ENCODE measurements around the gene ODAD3.
"Not testable (repeated sequence)": the region's sequence is repeated elsewhere in the genome, so short reads cannot be mapped to it uniquely, and the experiment has no call there.

Gene ODAD3

DNA sequence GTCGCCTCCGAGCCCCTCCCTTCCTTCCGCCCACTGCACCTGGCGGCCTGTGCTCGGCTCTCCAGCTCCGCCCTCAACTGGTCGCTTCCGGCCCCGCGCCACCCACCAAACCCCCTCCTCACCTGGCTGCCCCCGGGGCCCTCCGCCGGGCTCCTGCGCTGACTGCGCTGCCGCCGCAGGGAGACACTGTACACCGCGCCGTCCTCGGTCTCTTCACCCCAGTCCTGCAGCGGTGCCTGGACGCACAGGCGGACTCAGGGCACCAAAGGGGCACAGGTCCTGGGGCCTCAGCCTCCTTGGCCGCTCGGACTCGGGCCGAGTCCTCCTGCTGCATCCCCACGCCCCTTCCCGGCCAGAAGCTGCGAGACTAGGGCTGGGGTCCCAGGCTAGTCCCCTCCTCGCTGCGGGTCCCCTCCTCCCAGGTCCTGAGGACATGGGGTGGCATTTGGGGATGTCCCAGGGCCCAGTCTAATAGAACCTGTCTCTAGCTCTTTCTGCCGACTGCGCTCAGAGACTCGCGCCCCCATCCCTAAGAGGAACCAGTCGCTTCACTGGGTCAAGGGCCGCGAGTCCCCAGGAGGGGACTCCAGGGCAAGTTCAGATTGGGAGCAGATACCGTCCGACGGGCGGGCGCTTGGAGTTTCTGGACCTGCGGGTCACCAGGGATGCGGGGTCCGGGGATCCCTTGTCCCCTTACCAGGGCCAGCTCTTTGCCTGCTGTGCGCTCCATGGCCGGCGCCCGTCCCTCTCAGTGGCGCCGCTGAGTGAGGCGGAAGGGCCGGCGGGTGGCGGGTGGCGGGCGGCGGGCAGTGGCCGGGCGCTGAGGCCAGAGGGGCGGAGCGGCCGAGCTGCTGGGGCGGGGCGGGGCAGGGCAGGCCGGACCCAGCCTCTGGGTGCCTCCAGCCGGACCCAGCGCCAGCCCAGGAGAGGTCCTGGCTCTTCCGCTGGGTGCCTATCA lies 16.1 kb downstream of the ODAD3 start, which contains the start of gene RGL3:
Gene RGL3 (minus strand): TSS at position 766 of the 958 bp plus-strand sequence. CDS start 36 bp downstream, at position 730.
- H3K9me3 ChIP-seq (ENCODE audit: control insufficient read depth in 2 of 2, low read length in 2 of 2), result no peaks in the 10 kb centered on the region
- H3K27ac ChIP-seq (ENCODE audit: low read length), result no peak within 1 kb of the TSS
- no peaks in the 10 kb centered on the region for H3K36me3 ChIP-seq (ENCODE audit: control insufficient read depth in 2 of 2, insufficient read depth in 2 of 2, low read length in 2 of 2)
- H3K4me1 ChIP-seq (ENCODE audit: control insufficient read depth, insufficient read depth, low read length), result peaks cover 19% of the 10 kb centered on the region
- H3K4me3 ChIP-seq (ENCODE audit: low read length in 2 of 2), result peak within 1 kb of the TSS in 1 of 2 donors; percentile 62
- H3K27me3 ChIP-seq (ENCODE audit: control insufficient read depth in 1 of 2, insufficient read depth in 2 of 2, low read length in 2 of 2), result peaks cover 50 to 54% of the 10 kb centered on the region in 2 donors
- H3K9ac ChIP-seq (ENCODE audit: low read length in 2 of 2), result no peak within 1 kb of the TSS

- peaks cover 19% of the 10 kb centered on the region for H3K4me1 ChIP-seq (ENCODE audit: control insufficient read depth, insufficient read depth, low read length)
- no peaks in the 10 kb centered on the region for H3K36me3 ChIP-seq (ENCODE audit: control insufficient read depth in 2 of 2, insufficient read depth in 2 of 2, low read length in 2 of 2)
- no peak overlapping the region for H3K9ac ChIP-seq (ENCODE audit: low read length in 2 of 2)
- no peak overlapping the region for H3K4me3 ChIP-seq (ENCODE audit: low read length in 2 of 2)
- H3K27me3 ChIP-seq (ENCODE audit: control insufficient read depth in 1 of 2, insufficient read depth in 2 of 2, low read length in 2 of 2), result peaks cover 45 to 47% of the 10 kb centered on the region in 2 donors
- H3K27ac ChIP-seq (ENCODE audit: low read length), result no peak overlapping the region
- no peaks in the 10 kb centered on the region for H3K9me3 ChIP-seq (ENCODE audit: control insufficient read depth in 2 of 2, low read length in 2 of 2)
Measured at GRCh38 chr19:11418094-11418548, 16.8 kb downstream of the ODAD3 start.

DNA sequence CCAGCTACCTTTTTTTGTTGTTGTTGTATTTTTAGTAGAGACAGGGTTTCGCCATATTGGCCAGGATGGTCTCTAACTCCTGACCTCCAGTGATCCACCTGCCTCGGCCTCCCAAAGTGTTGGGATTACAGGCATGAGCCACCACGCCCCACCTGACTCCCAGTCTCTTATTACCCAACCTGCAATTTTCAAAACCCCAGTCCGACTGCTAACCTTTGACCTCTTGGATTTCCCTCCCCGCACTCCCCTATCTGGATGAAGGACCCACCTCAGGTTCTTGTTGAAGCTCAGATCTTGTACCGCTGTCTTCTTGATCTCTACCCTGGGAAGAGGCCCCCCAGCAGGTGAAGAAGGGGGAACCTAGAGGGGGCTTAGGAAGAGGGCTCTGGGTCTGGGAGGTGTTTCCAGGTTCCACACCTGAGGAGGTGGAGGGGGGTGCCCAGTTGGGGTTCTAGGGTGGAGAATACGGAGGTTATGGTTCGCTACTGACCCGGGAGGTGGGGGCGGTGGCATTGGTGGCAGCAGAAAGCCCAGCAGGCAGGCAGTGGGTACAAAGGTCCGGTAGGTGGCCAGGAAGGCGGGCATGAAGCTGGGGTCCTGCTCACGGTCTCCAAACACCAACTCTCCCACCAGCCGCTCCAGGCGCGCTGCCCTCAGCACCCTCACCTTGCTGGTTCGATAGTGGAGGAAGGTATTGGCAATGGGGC lies 18.4 kb downstream of the ODAD3 start:
- Histone ChIP-seq H3K27me3 (ENCODE audit: control insufficient read depth in 1 of 2, insufficient read depth in 2 of 2, low read length in 2 of 2) (peaks cover 30 to 35% of the 10 kb centered on the region in 2 donors), H3K9ac (ENCODE audit: low read length in 2 of 2) (no peak overlapping the region), H3K4me1 (ENCODE audit: control insufficient read depth, insufficient read depth, low read length) (peaks cover 15% of the 10 kb centered on the region), H3K4me3 (ENCODE audit: low read length in 2 of 2) (no peak overlapping the region), H3K36me3 (ENCODE audit: control insufficient read depth in 2 of 2, insufficient read depth in 2 of 2, low read length in 2 of 2) (no peaks in the 10 kb centered on the region), H3K27ac (ENCODE audit: low read length) (no peak overlapping the region), H3K9me3 (ENCODE audit: control insufficient read depth in 2 of 2, low read length in 2 of 2) (no peaks in the 10 kb centered on the region)

GRCh38 chr19:11414544-11414943 lies 20.4 kb downstream of the ODAD3 start:
- Histone ChIP-seq H3K27me3 (ENCODE audit: control insufficient read depth in 1 of 2, insufficient read depth in 2 of 2, low read length in 2 of 2) (peaks cover 17 to 18% of the 10 kb centered on the region in 2 donors), H3K4me1 (ENCODE audit: control insufficient read depth, insufficient read depth, low read length) (peaks cover 3% of the 10 kb centered on the region), H3K27ac (ENCODE audit: low read length) (no peak overlapping the region)

GRCh38 chr19:11410682-11411081 lies 24.2 kb downstream of the ODAD3 start:
- peaks cover 4% of the 10 kb centered on the region for H3K4me1 ChIP-seq (ENCODE audit: control insufficient read depth, insufficient read depth, low read length)
- H3K36me3 ChIP-seq (ENCODE audit: control insufficient read depth in 2 of 2, insufficient read depth in 2 of 2, low read length in 2 of 2), result no peaks in the 10 kb centered on the region
- H3K27me3 ChIP-seq (ENCODE audit: control insufficient read depth in 1 of 2, insufficient read depth in 2 of 2, low read length in 2 of 2), result peaks cover 5 to 17% of the 10 kb centered on the region in 2 donors
- no peak overlapping the region for H3K9ac ChIP-seq (ENCODE audit: low read length in 2 of 2)
- H3K27ac ChIP-seq (ENCODE audit: low read length), result no peak overlapping the region
- no peaks in the 10 kb centered on the region for H3K9me3 ChIP-seq (ENCODE audit: control insufficient read depth in 2 of 2, low read length in 2 of 2)
- no peak overlapping the region for H3K4me3 ChIP-seq (ENCODE audit: low read length in 2 of 2)

More at GRCh38 chr19:11414544-11414943, 20.4 kb downstream of the ODAD3 start:
- Histone ChIP-seq H3K4me3 (ENCODE audit: low read length in 2 of 2) (no peak overlapping the region), H3K9me3 (ENCODE audit: control insufficient read depth in 2 of 2, low read length in 2 of 2) (no peaks in the 10 kb centered on the region), H3K9ac (ENCODE audit: low read length in 2 of 2) (no peak overlapping the region), H3K36me3 (ENCODE audit: control insufficient read depth in 2 of 2, insufficient read depth in 2 of 2, low read length in 2 of 2) (no peaks in the 10 kb centered on the region)

GRCh38 chr19:11408591-11408990 lies 26.3 kb downstream of the ODAD3 start:
- H3K9me3 ChIP-seq (ENCODE audit: control insufficient read depth in 2 of 2, low read length in 2 of 2), result no peaks in the 10 kb centered on the region
- peaks cover 4% of the 10 kb centered on the region for H3K4me1 ChIP-seq (ENCODE audit: control insufficient read depth, insufficient read depth, low read length)
- H3K27ac ChIP-seq (ENCODE audit: low read length), result no peak overlapping the region
- H3K9ac ChIP-seq (ENCODE audit: low read length in 2 of 2), result no peak overlapping the region
- H3K36me3 ChIP-seq (ENCODE audit: control insufficient read depth in 2 of 2, insufficient read depth in 2 of 2, low read length in 2 of 2), result no peaks in the 10 kb centered on the region
- peaks cover 5 to 17% of the 10 kb centered on the region in 2 donors for H3K27me3 ChIP-seq (ENCODE audit: control insufficient read depth in 1 of 2, insufficient read depth in 2 of 2, low read length in 2 of 2)
- H3K4me3 ChIP-seq (ENCODE audit: low read length in 2 of 2), result no peak overlapping the region

DNA sequence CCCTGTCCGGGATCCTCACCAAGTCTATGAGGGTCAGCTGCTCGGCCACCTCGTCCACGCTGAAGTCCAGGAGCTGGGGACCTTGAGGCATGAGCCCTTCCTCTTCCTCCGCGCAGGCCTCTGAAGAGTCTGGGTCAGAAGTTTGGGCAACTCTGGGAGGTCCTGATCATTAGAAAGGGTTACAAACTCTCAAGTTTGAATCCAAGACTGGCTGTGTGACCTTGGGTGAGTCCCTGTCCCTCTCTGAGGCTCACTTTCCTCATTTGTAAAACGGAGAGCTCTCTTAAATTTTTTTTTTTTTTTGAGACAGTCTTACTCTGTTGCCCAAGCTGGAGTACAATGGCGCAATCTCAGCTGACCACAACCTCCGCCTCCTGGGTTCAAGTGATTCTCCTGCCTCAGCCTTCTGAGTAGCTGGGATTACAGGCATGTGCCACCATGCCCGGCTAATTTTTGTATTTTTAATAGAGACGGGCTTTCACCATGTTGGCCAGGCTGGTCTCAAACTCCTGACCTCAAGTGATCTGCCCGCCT lies 28.2 kb downstream of the ODAD3 start:
- H3K9ac ChIP-seq (ENCODE audit: low read length in 2 of 2); H3K36me3 ChIP-seq (ENCODE audit: control insufficient read depth in 2 of 2, insufficient read depth in 2 of 2, low read length in 2 of 2); H3K4me1 ChIP-seq (ENCODE audit: control insufficient read depth, insufficient read depth, low read length); H3K27ac ChIP-seq (ENCODE audit: low read length); H3K4me3 ChIP-seq (ENCODE audit: low read length in 2 of 2); H3K9me3 ChIP-seq (ENCODE audit: control insufficient read depth in 2 of 2, low read length in 2 of 2): not testable (repeated sequence)
- H3K27me3 ChIP-seq (ENCODE audit: control insufficient read depth in 1 of 2, insufficient read depth in 2 of 2, low read length in 2 of 2), result peaks cover 5 to 17% of the 10 kb centered on the region in 2 donors

DNA sequence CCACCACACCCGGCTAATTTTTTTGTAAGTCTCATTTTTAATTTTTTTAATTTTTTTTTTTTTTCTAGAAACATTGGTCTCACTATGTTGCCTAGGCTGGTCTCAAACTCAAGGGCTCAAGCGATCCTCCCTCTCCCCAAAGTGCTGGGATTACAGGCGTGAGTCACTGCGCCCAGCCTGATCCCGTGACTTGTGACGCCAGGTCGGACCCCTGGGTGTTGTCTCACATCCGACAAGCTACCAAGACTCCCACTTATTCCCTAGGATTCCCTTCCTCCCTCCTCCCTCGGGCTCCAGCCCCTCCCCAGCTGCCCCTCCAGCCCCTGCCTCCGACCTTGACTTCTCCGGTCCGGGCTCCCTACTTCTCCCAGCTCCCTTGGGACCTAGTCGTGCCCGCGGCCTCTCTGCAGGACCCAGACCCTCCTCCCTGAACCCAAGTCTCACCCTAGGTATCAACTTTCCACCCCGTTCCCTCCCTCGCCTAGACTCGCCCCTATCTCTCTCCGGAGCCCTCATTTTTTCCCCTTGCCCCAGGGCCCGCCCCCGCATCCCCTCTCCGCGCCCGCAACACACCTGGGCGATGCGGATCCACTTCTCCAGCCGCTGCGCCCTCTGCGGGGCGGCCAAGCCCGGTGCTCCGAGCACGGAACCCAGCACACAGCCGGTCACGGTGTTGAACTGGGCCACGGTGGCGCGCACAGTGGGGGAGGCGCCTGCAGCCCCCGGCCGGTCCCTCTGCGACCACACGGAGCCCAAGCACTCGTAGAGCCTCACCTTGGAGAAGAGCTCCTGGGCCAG lies 28.9 kb downstream of the ODAD3 start:
- Histone ChIP-seq H3K4me1 (ENCODE audit: control insufficient read depth, insufficient read depth, low read length) (peaks cover 4% of the 10 kb centered on the region), H3K9ac (ENCODE audit: low read length in 2 of 2) (no peak overlapping the region), H3K4me3 (ENCODE audit: low read length in 2 of 2) (no peak overlapping the region), H3K36me3 (ENCODE audit: control insufficient read depth in 2 of 2, insufficient read depth in 2 of 2, low read length in 2 of 2) (no peaks in the 10 kb centered on the region), H3K27ac (ENCODE audit: low read length) (no peak overlapping the region), H3K27me3 (ENCODE audit: control insufficient read depth in 1 of 2, insufficient read depth in 2 of 2, low read length in 2 of 2) (peaks cover 5 to 13% of the 10 kb centered on the region in 2 donors), H3K9me3 (ENCODE audit: control insufficient read depth in 2 of 2, low read length in 2 of 2) (no peaks in the 10 kb centered on the region)

DNA sequence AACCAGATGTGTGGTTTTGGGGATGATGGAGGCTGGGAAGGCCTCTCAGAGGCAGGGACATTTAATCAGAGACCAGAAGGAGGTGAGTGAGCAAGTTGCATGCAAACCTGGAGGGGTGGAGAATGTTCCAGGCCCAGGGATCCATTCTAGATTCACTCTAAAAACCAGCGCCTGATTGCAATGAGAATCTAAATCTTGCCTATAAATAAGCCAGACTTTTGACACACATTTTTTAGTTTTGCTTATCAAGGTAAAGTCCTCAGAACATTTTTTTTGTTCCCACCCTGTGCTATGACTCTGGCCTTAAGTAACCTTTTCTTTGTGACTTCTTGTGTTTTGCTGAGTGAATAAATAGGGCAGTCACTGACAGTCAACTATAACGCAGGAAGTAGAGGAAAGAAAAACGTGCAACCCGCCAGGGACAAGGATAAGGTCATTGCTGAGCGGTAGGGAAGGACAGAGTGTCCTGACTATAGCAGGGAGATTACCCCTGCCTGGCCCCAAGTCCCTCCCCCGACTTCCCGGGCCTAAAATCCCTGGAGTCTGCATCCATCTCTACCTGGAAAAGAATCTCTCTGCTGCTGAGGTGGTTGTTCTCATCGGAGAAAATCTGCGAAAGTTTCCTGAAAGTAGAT lies 30.2 kb downstream of the ODAD3 start:
- H3K36me3 ChIP-seq (ENCODE audit: control insufficient read depth in 2 of 2, insufficient read depth in 2 of 2, low read length in 2 of 2), result no peaks in the 10 kb centered on the region
- H3K9ac ChIP-seq (ENCODE audit: low read length in 2 of 2), result no peak overlapping the region
- H3K4me1 ChIP-seq (ENCODE audit: control insufficient read depth, insufficient read depth, low read length), result peaks cover 4% of the 10 kb centered on the region
- H3K4me3 ChIP-seq (ENCODE audit: low read length in 2 of 2), result no peak overlapping the region
- peaks cover 5 to 13% of the 10 kb centered on the region in 2 donors for H3K27me3 ChIP-seq (ENCODE audit: control insufficient read depth in 1 of 2, insufficient read depth in 2 of 2, low read length in 2 of 2)
- H3K9me3 ChIP-seq (ENCODE audit: control insufficient read depth in 2 of 2, low read length in 2 of 2), result no peaks in the 10 kb centered on the region
- H3K27ac ChIP-seq (ENCODE audit: low read length), result no peak overlapping the region
